Measurements from ENCODE around the gene DNAAF1.

- TF ChIP-seq POLR2A (IDR thresholded peaks at IDR 0.05) (no peak), CTCF (IDR thresholded peaks at IDR 0.05) (no peak)
Measured at GRCh38 chr16:84120023-84120422, 25.1 kb upstream of the DNAAF1 start.

Data from heart left ventricle (tissue), 13 donors.